H1 (cell line): ENCODE results near the gene GPR150.

ENCODE experiments used
- EP300 ChIP-seq, 2 experiments: IDR thresholded peaks; 1 replicate in 1 of 2; 2 replicates in 1 of 2; pipeline ENCODE4 v1.6.1; 2011 to 2012; ENCODE audit warnings: low read depth in 2 of 2, low read length in 2 of 2, mild to moderate bottlenecking in 2 of 2, borderline replicate concordance in 1 of 2, inconsistent platforms in 1 of 2, moderate library complexity in 1 of 2
- EZH2 ChIP-seq: fragments of 200-600 bp; sonication (generic); IDR thresholded peaks from 2 replicates; pipeline ENCODE4 v1.7.1; 2012; ENCODE audit warnings: low read depth, mild to moderate bottlenecking, moderate library complexity, low read length, inconsistent platforms; ENCODE audit not compliant: severe bottlenecking
- JUND ChIP-seq: IDR thresholded peaks from 2 replicates; pipeline ENCODE4 v1.6.1; 2011; ENCODE audit warnings: mild to moderate bottlenecking, improper control_type of control experiment, low read length
- POLR2AphosphoS5 ChIP-seq: IDR thresholded peaks from 2 replicates; pipeline ENCODE4 v1.6.1; 2011; ENCODE audit warnings: low read depth, low read length
- TCF12 ChIP-seq: IDR thresholded peaks from 2 replicates; pipeline ENCODE4 v1.6.1; 2011; ENCODE audit warnings: low read depth, mild to moderate bottlenecking, low read length
- TF ChIP-seq, protein P1 (sequence below), 3 experiments: IDR thresholded peaks; 1 replicate in 2 of 3; 2 replicates in 1 of 3; pipeline versions ENCODE4 v1.5.1 to v1.6.1; 2011; ENCODE audit warnings: low read length in 3 of 3, mild to moderate bottlenecking in 3 of 3, inconsistent platforms in 2 of 3, low read depth in 1 of 3, moderate library complexity in 1 of 3; ENCODE audit not compliant: insufficient read depth in 1 of 3; ENCODE audit errors: control extremely low read depth in 1 of 3
- TF ChIP-seq, protein P2 (sequence below): IDR thresholded peaks from 2 replicates; pipeline ENCODE4 v1.6.1; 2011; ENCODE audit warnings: low read length, improper control_type of control experiment

DNA sequence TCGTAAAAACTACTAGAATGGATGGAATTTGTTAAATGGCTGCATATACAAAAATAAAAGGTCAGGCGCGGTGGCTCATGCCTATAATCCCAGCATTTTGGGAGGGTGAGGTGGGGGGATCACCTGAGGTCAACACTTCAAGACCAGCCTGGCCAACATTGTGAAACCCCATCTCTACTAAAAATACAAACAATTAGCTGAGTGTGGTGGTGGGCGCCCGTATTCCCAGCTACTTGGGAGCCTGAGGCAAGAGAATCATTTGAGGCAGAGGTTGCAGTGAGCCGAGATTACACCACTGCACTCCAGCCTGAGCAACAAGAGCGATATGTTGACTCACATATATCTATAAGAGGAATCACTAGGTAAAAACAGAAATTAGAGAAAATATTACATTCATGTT is 9.3 kb upstream of the GPR150 start:
- TF ChIP-seq TCF12: no peak
- TF ChIP-seq EP300 (IDR thresholded peaks at IDR 0.05; ENCODE audit: borderline replicate concordance in 1 of 2, low read depth in 2 of 2, low read length in 2 of 2): no peak
- TF ChIP-seq, protein P1, sequence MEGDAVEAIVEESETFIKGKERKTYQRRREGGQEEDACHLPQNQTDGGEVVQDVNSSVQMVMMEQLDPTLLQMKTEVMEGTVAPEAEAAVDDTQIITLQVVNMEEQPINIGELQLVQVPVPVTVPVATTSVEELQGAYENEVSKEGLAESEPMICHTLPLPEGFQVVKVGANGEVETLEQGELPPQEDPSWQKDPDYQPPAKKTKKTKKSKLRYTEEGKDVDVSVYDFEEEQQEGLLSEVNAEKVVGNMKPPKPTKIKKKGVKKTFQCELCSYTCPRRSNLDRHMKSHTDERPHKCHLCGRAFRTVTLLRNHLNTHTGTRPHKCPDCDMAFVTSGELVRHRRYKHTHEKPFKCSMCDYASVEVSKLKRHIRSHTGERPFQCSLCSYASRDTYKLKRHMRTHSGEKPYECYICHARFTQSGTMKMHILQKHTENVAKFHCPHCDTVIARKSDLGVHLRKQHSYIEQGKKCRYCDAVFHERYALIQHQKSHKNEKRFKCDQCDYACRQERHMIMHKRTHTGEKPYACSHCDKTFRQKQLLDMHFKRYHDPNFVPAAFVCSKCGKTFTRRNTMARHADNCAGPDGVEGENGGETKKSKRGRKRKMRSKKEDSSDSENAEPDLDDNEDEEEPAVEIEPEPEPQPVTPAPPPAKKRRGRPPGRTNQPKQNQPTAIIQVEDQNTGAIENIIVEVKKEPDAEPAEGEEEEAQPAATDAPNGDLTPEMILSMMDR (IDR thresholded peaks at IDR 0.05; ENCODE audit: control extremely low read depth in 1 of 3, insufficient read depth in 1 of 3, low read depth in 1 of 3, low read length in 3 of 3): no peak
- no peak for TF ChIP-seq EZH2
- TF ChIP-seq POLR2AphosphoS5: no peak
- TF ChIP-seq, protein P2, sequence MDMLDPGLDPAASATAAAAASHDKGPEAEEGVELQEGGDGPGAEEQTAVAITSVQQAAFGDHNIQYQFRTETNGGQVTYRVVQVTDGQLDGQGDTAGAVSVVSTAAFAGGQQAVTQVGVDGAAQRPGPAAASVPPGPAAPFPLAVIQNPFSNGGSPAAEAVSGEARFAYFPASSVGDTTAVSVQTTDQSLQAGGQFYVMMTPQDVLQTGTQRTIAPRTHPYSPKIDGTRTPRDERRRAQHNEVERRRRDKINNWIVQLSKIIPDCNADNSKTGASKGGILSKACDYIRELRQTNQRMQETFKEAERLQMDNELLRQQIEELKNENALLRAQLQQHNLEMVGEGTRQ: no peak
- TF ChIP-seq JUND: no peak
